HG02610 (cell line): ENCODE results near the gene CLCNKB.

Source experiments
- ATAC-seq: cut with Tn5 transposase; IDR thresholded peaks from one replicate; pipeline ENCODE4 v1.9.1; 2021; ENCODE audit warnings: mild to moderate bottlenecking, moderate library complexity; ENCODE audit not compliant: unreplicated experiment

CLCNKB gene

DNA sequence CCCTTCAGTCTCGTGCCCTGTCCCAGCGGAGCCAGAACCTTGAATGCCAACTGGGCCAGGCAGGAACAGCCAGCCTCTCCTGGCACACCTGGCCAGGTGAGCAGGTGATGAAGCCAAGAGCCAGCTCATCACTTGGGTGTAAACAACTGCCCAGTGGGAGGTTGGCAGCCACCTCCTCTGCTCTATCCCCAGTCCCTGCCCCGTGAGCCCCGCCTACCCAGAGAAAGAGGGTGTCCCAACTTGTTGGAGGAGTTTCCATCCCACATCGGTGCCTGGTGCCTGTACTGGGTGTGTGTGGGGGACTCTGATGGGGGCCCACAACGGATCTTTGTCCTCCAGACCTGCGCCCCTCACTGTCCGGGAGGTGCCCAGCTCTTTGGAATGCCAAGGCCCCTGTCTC is 47.7 kb downstream of the CLCNKB start:
- ATAC-seq = no peak

DNA sequence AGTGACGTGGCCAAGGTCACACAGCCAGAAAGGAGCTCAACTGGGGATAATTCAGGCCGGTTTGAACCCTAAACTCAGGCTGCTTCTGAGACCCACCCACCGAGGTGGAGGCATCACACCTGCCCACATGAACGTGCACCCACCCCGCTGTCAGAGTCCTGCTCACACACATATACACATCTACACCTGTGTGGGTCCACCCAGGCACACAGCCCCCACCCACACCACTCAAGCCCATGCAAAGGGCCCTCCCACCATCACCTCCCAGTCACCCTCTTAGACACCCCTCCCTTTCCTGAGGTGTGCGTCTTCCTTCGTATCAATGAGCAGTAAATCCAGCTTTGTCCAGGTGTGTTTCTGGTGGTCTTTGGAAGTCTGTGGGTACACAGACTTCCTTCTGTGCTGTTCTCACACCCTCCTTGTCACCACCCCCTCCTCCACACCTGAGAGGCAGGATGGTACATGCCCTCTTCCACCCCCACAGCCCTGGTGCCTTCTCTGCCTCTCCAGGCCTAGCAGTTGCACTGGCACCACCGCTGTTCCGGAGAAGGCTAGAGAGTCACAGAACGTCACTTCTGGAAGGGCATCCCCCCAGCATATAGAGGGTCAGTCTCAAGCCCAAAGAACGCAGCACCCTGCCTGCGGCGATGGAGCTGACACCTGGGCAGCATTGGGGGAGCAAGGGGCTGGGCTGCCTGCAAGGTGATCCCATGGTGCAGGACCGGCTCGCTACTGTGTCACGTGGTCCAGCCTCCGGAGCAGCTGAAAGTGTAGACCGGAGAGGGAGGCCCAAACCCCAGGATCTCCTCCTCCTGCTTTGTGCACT is 48.7 kb downstream of the CLCNKB start:
- no peak for ATAC-seq

- ATAC-seq = no peak
Observed at GRCh38 chr1:16092923-16093511, 49.4 kb downstream of the CLCNKB start.

DNA sequence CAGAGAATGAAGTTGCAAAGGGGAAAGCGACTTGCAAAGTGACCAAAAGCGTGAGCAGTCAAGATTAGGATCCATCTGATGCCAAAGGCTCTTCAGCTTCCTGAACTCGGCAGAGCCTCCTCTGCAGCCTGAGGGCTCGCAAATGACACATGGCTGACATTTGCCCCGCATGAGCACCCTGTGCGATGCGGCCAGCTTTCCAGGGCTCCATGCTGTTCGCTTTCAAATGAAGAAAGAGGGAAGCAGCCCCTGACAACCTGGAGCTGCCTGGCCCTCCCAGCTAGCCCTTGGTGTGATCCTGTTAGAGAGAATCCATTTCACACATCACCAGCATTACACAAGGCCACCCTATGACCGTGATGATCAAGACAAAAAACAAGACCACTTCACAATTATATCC is 50.0 kb downstream of the CLCNKB start:
- no peak for ATAC-seq

DNA sequence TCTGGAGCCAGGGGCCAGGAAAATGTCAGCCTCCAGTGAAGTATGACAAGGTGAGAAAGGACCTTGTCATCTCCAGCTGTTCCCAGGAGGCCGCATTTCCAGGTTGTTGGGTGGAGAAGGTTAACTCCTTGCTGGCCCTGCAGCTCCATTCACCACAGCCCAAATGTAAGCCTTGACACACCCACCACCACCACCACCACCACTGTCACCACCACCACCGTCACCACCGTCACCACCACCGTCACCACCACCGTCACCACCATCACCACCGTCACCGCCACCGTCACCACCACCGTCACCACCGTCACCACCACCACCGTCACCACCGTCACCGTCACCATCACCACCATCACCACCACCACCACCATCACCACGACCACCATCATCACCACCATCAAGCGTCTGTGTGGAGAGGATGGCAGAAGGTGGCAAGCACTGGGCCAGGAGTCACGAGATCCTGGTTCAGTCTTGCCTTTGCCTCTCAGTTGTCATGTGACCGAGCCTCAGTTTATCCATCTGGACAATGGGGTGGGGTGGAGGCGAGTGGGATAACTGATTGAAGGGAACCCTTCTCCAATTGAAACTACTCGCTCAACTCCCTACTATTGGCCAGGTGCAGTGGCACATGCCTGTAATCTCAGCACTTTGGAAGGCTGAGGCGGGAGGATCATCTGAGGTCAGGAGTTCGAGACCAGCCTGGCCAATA is 51.0 kb downstream of the CLCNKB start:
- no peak for ATAC-seq

DNA sequence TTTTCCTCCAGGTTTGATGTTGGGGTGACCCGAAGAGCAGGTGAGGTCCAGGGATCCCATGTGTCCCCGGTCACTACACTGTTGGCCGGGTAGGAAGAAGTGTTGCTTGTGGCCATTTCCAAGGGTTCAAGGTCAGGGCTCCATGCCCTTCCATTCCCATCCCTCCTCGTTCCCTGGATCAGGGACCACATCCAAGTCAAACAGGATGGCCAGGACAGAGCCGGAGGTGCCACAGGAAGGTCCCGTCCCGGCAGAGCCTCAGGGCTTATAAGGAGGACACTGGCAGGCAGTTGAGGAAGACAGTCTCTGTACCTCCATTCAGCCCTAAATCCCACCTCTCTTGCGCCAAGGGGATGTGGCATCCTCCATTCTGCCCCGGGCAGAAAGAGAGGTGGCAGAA is 51.9 kb downstream of the CLCNKB start:
- ATAC-seq = no peak

DNA sequence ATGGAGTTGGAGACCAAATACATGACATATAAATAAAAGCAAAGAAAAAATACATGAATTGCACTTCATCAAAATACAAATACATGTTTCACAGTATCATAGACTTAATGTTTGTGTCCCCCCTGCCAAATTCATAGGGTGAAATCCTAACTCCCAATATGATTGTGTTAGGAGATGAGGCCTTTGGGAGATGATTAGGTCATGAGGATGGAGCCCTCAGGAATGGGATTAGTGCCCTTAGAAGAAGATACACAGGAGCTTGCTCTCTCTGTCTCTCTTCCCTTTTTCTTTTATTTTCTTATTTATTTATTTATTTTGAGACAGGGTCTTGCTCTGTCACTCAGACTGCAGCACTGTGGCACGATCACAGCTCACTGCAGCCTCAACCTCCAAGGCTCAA is 55.8 kb downstream of the CLCNKB start:
- no peak for ATAC-seq

GRCh38 chr1:16101623-16102022 is 58.0 kb downstream of the CLCNKB start:
- ATAC-seq = no peak
